HG03442 (cell line): ENCODE results near the gene IL17RE.
"Not testable (repeated sequence)": the region's sequence is repeated elsewhere in the genome, so short reads cannot be mapped to it uniquely, and the experiment has no call there.

Experiments
- ATAC-seq: cut with Tn5 transposase; IDR thresholded peaks from one replicate; pipeline ENCODE4 v1.9.1; 2021; ENCODE audit warnings: mild to moderate bottlenecking, moderate library complexity; ENCODE audit not compliant: unreplicated experiment

The IL17RE gene

GRCh38 chr3:9902372-9903237, at the start of gene IL17RE:
Gene IL17RE, plus strand, starts transcription at chr3:9902848. Its CDS starts 85 bp downstream, at chr3:9902933.
- no peak for ATAC-seq

- not testable (repeated sequence) for ATAC-seq
These were observed 48.2 kb upstream of the IL17RE start for GRCh38 chr3:9854291-9854940.

GRCh38 chr3:9855594-9855993, 47.1 kb upstream of the IL17RE start:
- ATAC-seq, result no peak

GRCh38 chr3:9859530-9860025, 43.1 kb upstream of the IL17RE start:
- ATAC-seq, result no peak

- no peak for ATAC-seq
These were observed 41.4 kb upstream of the IL17RE start for GRCh38 chr3:9861201-9861600.

- ATAC-seq, result no peak
These were observed 41.0 kb upstream of the IL17RE start for GRCh38 chr3:9861626-9862130.

GRCh38 chr3:9862391-9863057, 40.1 kb upstream of the IL17RE start:
- ATAC-seq, result no peak

GRCh38 chr3:9863058-9863772, 39.4 kb upstream of the IL17RE start:
- no peak for ATAC-seq

GRCh38 chr3:9864200-9864927, 38.3 kb upstream of the IL17RE start:
- ATAC-seq, result no peak

- not testable (repeated sequence) for ATAC-seq
These were observed 37.5 kb upstream of the IL17RE start for GRCh38 chr3:9865125-9865637.

- no peak for ATAC-seq
These were observed 36.0 kb upstream of the IL17RE start for GRCh38 chr3:9866639-9867038.

GRCh38 chr3:9867106-9867505, 35.5 kb upstream of the IL17RE start:
- ATAC-seq, result no peak

GRCh38 chr3:9869955-9870354, 32.7 kb upstream of the IL17RE start:
- ATAC-seq, result no peak

- no peak for ATAC-seq
These were observed 31.7 kb upstream of the IL17RE start for GRCh38 chr3:9870978-9871377.

GRCh38 chr3:9872067-9872466, 30.6 kb upstream of the IL17RE start:
- not testable (repeated sequence) for ATAC-seq

GRCh38 chr3:9875448-9875847, 27.2 kb upstream of the IL17RE start:
- ATAC-seq, result no peak

- ATAC-seq, result not testable (repeated sequence)
These were observed 26.4 kb upstream of the IL17RE start for GRCh38 chr3:9876255-9876654.

GRCh38 chr3:9876991-9877390, 25.7 kb upstream of the IL17RE start:
- ATAC-seq, result no peak

GRCh38 chr3:9878700-9879099, 23.9 kb upstream of the IL17RE start:
- no peak for ATAC-seq
